ENCODE measurements around the gene CPTP. TPM values are rescaled to one million over a fixed set of nuclear protein-coding genes. Genes with fewer than 3 reads are reported as not detected.

The CPTP gene
- total and polyA plus RNA-seq, 2 of the 13 experiments (the other 11 are each of a cell fraction or from before 2014, with no cell fraction given) = 5.5 to 9.3 TPM

DNA sequence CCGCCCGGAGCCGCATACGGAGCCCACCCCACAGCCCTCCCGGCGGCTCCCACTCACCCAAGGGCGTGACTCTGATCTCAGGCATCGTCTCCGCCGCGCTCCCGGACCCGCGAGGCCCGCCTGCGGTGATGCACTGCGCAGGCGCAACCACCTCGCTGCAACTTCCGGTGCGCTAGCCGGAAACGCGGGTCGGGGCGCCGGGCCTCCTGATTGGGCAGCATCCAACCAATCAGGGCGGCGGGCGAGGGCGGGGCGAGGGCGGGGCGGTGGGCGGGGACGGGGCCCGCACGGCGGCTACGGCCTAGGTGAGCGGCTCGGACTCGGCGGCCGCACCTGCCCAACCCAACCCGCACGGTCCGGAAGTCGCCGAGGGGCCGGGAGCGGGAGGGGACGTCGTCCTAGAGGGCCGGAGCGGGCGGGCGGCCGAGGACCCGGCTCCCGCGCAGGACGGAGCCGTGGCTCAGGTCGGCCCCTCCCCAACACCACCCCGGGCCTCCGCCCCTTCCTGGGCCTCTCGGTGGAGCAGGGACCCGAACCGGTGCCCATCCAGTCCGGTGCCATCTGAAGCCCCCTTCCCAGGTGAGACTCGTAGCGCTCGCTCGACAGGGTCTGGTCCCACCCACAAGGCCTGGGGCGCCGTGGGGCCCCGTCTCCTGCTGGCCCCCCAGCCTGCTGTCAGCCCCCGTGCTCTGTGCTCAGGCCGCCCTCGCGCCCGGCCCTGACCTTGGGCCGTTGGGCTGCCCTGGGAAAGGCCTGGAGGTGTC, at the start of gene CPTP, which contains the start of gene INTS11 (continued):
- TF ChIP-seq, protein P1, sequence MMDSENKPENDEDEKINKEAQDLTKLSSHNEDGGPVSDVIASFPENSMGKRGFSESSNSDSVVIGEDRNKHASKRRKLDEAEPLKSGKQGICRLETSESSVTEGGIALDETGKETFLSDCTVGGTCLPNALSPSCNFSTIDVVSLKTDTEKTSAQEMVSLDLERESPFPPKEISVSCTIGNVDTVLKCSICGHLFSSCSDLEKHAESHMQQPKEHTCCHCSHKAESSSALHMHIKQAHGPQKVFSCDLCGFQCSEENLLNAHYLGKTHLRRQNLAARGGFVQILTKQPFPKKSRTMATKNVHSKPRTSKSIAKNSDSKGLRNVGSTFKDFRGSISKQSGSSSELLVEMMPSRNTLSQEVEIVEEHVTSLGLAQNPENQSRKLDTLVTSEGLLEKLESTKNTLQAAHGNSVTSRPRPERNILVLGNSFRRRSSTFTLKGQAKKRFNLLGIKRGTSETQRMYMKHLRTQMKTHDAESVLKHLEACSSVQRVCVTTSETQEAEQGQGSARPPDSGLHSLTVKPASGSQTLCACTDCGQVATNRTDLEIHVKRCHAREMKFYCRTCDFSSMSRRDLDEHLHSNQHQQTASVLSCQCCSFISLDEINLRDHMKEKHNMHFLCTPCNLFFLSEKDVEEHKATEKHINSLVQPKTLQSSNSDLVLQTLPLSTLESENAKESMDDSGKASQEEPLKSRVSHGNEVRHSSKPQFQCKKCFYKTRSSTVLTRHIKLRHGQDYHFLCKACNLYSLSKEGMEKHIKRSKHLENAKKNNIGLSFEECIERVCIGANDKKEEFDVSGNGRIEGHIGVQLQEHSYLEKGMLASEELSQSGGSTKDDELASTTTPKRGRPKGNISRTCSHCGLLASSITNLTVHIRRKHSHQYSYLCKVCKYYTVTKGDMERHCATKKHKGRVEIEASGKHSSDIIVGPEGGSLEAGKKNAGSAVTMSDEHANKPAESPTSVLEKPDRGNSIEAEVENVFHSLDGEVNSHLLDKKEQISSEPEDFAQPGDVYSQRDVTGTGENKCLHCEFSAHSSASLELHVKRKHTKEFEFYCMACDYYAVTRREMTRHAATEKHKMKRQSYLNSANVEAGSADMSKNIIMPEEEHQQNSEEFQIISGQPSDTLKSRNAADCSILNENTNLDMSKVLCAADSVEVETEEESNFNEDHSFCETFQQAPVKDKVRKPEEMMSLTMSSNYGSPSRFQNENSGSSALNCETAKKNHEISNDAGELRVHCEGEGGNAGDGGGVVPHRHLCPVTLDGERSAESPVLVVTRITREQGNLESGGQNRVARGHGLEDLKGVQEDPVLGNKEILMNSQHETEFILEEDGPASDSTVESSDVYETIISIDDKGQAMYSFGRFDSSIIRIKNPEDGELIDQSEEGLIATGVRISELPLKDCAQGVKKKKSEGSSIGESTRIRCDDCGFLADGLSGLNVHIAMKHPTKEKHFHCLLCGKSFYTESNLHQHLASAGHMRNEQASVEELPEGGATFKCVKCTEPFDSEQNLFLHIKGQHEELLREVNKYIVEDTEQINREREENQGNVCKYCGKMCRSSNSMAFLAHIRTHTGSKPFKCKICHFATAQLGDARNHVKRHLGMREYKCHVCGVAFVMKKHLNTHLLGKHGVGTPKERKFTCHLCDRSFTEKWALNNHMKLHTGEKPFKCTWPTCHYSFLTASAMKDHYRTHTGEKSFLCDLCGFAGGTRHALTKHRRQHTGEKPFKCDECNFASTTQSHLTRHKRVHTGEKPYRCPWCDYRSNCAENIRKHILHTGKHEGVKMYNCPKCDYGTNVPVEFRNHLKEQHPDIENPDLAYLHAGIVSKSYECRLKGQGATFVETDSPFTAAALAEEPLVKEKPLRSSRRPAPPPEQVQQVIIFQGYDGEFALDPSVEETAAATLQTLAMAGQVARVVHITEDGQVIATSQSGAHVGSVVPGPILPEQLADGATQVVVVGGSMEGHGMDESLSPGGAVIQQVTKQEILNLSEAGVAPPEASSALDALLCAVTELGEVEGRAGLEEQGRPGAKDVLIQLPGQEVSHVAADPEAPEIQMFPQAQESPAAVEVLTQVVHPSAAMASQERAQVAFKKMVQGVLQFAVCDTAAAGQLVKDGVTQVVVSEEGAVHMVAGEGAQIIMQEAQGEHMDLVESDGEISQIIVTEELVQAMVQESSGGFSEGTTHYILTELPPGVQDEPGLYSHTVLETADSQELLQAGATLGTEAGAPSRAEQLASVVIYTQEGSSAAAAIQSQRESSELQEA (CRISPR knock-in tag; IDR thresholded peaks at IDR 0.05; ENCODE audit: not compliant biosample characterization) = peak; percentile 9
- TF ChIP-seq ZNF83 (CRISPR knock-in tag; IDR thresholded peaks at IDR 0.05; ENCODE audit: borderline replicate concordance) (no peak), PHF5A (CRISPR knock-in tag; IDR thresholded peaks at IDR 0.05; ENCODE audit: low read depth, unreplicated experiment) (no peak), HDAC1 (CRISPR knock-in tag; IDR thresholded peaks at IDR 0.05) (peak; percentile 72), ETV5 (CRISPR knock-in tag; IDR thresholded peaks at IDR 0.05; ENCODE audit: borderline replicate concordance) (peak; percentile 72; the same call in 1 of the 2 replicates), ZSCAN31 (CRISPR knock-in tag; IDR thresholded peaks at IDR 0.05; ENCODE audit: low read depth) (peak; percentile 84), ZNF263 (CRISPR knock-in tag; IDR thresholded peaks at IDR 0.05) (0 out of 2 replicates have a peak, but pooled peaks have one; percentile 50), MAX (IDR thresholded peaks at IDR 0.05) (peak; percentile 76), NR2F1 (CRISPR knock-in tag; IDR thresholded peaks at IDR 0.05) (peak; percentile 46 to 48; a peak in 1 of 4 replicates), ZNF652 (CRISPR knock-in tag; IDR thresholded peaks at IDR 0.05; ENCODE audit: borderline replicate concordance, low read depth) (no peak), PCBP1 (IDR thresholded peaks at IDR 0.05; ENCODE audit: borderline replicate concordance, low read depth, low read length) (0 out of 2 replicates have a peak, but pooled peaks have one; percentile 20), EEA1 (CRISPR knock-in tag; IDR thresholded peaks at IDR 0.05; ENCODE audit: borderline replicate concordance) (peak; percentile 63; the same call in 1 of the 2 replicates), ZFP90 (CRISPR knock-in tag; IDR thresholded peaks at IDR 0.05; ENCODE audit: borderline replicate concordance) (0 out of 2 replicates have a peak, but pooled peaks have one; percentile 32), ZNF761 (CRISPR knock-in tag; conservative IDR thresholded peaks at IDR 0.05) (0 out of 2 replicates have a peak, but pooled peaks have one; percentile 39)
- TF ChIP-seq, protein P2, sequence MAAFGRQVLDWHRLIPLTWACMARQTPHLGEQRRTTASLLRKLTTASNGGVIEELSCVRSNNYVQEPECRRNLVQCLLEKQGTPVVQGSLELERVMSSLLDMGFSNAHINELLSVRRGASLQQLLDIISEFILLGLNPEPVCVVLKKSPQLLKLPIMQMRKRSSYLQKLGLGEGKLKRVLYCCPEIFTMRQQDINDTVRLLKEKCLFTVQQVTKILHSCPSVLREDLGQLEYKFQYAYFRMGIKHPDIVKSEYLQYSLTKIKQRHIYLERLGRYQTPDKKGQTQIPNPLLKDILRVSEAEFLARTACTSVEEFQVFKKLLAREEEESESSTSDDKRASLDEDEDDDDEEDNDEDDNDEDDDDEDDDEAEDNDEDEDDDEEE (CRISPR knock-in tag; IDR thresholded peaks at IDR 0.05) = peak; percentile 48; the same call in 1 of the 2 replicates
- TF ChIP-seq, protein P3, sequence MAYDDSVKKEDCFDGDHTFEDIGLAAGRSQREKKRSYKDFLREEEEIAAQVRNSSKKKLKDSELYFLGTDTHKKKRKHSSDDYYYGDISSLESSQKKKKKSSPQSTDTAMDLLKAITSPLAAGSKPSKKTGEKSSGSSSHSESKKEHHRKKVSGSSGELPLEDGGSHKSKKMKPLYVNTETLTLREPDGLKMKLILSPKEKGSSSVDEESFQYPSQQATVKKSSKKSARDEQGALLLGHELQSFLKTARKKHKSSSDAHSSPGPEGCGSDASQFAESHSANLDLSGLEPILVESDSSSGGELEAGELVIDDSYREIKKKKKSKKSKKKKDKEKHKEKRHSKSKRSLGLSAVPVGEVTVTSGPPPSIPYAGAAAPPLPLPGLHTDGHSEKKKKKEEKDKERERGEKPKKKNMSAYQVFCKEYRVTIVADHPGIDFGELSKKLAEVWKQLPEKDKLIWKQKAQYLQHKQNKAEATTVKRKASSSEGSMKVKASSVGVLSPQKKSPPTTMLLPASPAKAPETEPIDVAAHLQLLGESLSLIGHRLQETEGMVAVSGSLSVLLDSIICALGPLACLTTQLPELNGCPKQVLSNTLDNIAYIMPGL (CRISPR knock-in tag; IDR thresholded peaks at IDR 0.05; ENCODE audit: borderline replicate concordance in 1 of 2, low read depth in 1 of 2) = peak; percentile 27 to 64; a peak in 1 of 4 replicates
